ENCODE measurements around the gene PISD.

- no peak for TF ChIP-seq POLR2A (IDR thresholded peaks at IDR 0.05; ENCODE audit: extremely low read depth, insufficient read length)
- no peak for TF ChIP-seq CTCF (IDR thresholded peaks at IDR 0.05; ENCODE audit: low read depth, low read length)
Measured at GRCh38 chr22:31603574-31603973, 58.4 kb downstream of the PISD start.

Data from NB4 (cell line).